SK-N-SH (cell line): Measurements from ENCODE around the gene ROS1.

ENCODE experiments used
- FOXM1 ChIP-seq: IDR thresholded peaks from 2 replicates; pipeline ENCODE4 v1.4.0; 2012; ENCODE audit warnings: low read depth, mild to moderate bottlenecking
- TAF1 ChIP-seq: IDR thresholded peaks from 2 replicates; pipeline ENCODE4 v1.6.1; 2012; ENCODE audit warnings: low read depth, mild to moderate bottlenecking, low read length, moderate library complexity, borderline replicate concordance

- TF ChIP-seq TAF1 (no peak), FOXM1 (no peak)
Measured at GRCh38 chr6:117448011-117448410, 22.3 kb upstream of the ROS1 start.
